ENCODE results near the gene NPC1.
"Not testable (repeated sequence)": the region's sequence is repeated elsewhere in the genome, so short reads cannot be mapped to it uniquely, and the experiment has no call there.

NPC1 gene

GRCh38 chr18:23515911-23516546 is 70.3 kb downstream of the NPC1 start:
- peak; percentile 67 for DNase-seq

- no peak for DNase-seq
These were observed 73.7 kb downstream of the NPC1 start for GRCh38 chr18:23512641-23513040.

GRCh38 chr18:23512216-23512615 is 74.1 kb downstream of the NPC1 start:
- DNase-seq = not testable (repeated sequence)

GRCh38 chr18:23510923-23511322 is 75.4 kb downstream of the NPC1 start:
- not testable (repeated sequence) for DNase-seq

GRCh38 chr18:23506393-23506792 is 79.9 kb downstream of the NPC1 start:
- DNase-seq = no peak

GRCh38 chr18:23504720-23505119 is 81.6 kb downstream of the NPC1 start:
- DNase-seq = peak; percentile 16

GRCh38 chr18:23503963-23504344 is 82.4 kb downstream of the NPC1 start:
- DNase-seq = peak; percentile 23

GRCh38 chr18:23503038-23503962 is 83.0 kb downstream of the NPC1 start, which contains the start of gene RMC1:
Gene RMC1, plus strand, starts transcription at chr18:23503511. Its CDS starts 108 bp downstream, at chr18:23503619.
- DNase-seq = peak; percentile 94

- no peak for DNase-seq
These were observed 83.7 kb downstream of the NPC1 start for GRCh38 chr18:23502516-23503037.

- DNase-seq = no peak
These were observed 84.7 kb downstream of the NPC1 start for GRCh38 chr18:23501626-23502025.

- DNase-seq = no peak
These were observed 87.0 kb downstream of the NPC1 start for GRCh38 chr18:23499291-23499781.

GRCh38 chr18:23498877-23499276 is 87.4 kb downstream of the NPC1 start:
- peak; percentile 67 for DNase-seq

- DNase-seq = no peak
These were observed 88.2 kb downstream of the NPC1 start for GRCh38 chr18:23498117-23498516.

GRCh38 chr18:23495723-23496440 is 90.4 kb downstream of the NPC1 start:
- DNase-seq = no peak

GRCh38 chr18:23494992-23495391 is 91.3 kb downstream of the NPC1 start:
- no peak for DNase-seq

- no peak for DNase-seq
These were observed 92.7 kb downstream of the NPC1 start for GRCh38 chr18:23493654-23494053.

GRCh38 chr18:23489586-23489985 is 96.7 kb downstream of the NPC1 start:
- DNase-seq = not testable (repeated sequence)

- DNase-seq = peak; percentile 21
These were observed 98.4 kb downstream of the NPC1 start for GRCh38 chr18:23487738-23488570.

GRCh38 chr18:23485386-23485785 is 100.9 kb downstream of the NPC1 start:
- DNase-seq = no peak

GRCh38 chr18:23484561-23485182 is 101.6 kb downstream of the NPC1 start:
- DNase-seq = no peak

Measured in central memory CD4-positive, alpha-beta T cell (primary cell).